Lower leg skin (tissue), 3 donors: ENCODE measurements around the gene PRPF4.

Experiments used
- POLR2A ChIP-seq, 2 donors: fragments of 450-650 bp; IDR thresholded peaks; one replicate each; pipeline ENCODE4 v1.6.1; 2016 to 2017; ENCODE audit warnings: antibody characterized with exemption in 2 of 2, mild to moderate bottlenecking in 1 of 2, moderate library complexity in 1 of 2
- TF ChIP-seq, protein P1 (sequence below), 3 donors: fragments of 450-650 bp; IDR thresholded peaks; one replicate each; pipeline ENCODE4 v1.5.1; 2016; ENCODE audit warnings: antibody characterized with exemption in 3 of 3, mild to moderate bottlenecking in 3 of 3, moderate library complexity in 2 of 3

DNA sequence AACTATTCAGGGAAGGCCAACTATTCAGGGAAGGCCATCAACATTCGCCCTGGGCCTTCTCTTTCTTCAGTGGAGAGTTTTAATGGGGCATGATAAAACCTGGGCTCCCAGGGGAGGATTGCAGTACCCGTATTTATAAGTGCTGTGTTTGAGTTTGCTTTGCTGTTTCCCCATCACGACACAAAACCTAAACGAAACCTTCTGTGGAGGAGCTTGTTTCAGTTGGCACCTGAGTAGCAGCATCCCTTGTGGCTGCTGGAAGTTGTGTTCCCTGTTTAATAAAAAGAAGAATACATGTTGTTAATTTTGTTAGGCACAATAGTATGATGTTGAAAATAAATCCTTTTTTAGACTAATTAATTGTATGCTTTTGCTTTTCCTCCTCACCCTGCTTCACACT is 56.3 kb downstream of the PRPF4 start:
- no peak for TF ChIP-seq POLR2A (IDR thresholded peaks at IDR 0.05)
- TF ChIP-seq, protein P1, sequence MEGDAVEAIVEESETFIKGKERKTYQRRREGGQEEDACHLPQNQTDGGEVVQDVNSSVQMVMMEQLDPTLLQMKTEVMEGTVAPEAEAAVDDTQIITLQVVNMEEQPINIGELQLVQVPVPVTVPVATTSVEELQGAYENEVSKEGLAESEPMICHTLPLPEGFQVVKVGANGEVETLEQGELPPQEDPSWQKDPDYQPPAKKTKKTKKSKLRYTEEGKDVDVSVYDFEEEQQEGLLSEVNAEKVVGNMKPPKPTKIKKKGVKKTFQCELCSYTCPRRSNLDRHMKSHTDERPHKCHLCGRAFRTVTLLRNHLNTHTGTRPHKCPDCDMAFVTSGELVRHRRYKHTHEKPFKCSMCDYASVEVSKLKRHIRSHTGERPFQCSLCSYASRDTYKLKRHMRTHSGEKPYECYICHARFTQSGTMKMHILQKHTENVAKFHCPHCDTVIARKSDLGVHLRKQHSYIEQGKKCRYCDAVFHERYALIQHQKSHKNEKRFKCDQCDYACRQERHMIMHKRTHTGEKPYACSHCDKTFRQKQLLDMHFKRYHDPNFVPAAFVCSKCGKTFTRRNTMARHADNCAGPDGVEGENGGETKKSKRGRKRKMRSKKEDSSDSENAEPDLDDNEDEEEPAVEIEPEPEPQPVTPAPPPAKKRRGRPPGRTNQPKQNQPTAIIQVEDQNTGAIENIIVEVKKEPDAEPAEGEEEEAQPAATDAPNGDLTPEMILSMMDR (IDR thresholded peaks at IDR 0.05): no peak
